ENCODE measurements around the gene SPG11.

DNA sequence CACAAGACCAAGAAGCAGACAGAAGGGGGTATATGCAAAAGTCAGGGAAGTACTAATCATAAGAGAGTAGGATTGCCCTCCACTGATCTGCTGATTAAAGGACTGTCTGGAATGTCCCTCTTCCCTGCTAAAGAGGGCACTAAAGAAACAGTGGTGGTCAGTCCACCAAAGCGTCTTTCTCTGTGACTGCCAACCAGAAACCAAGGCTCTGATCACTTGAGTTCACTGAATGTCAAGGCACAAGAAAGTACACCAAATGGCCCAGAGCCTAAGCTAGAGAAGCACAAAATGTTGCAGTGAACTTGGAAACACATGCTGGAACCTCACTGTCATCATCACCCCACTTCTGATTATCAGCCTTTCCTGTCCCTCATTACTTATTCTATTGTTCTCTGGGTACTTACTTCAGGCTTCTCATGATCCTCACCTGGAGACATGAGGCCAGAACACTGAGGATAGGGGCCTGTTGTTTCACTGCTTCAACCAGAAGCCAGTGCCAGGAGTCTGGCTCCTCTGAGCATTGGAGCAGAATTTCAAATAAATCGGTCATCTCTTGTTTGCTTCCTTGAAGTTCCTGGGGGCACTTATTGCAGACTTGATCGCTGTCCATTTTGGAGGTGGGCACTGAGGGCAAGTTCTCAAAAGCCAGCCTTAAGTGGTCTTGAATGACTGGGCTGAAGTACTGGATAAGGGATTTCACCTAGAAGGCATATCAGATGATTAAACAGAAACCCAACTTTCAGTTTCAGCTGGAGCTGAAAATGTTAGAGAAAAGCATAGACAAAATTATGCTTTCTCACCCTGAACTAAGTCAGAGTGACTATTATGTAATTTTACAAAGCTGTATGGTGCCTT is 67.6 kb downstream of the SPG11 start:
- TF ChIP-seq EP300 (IDR thresholded peaks at IDR 0.05) = no peak
- TF ChIP-seq POLR2A (IDR thresholded peaks at IDR 0.05) = no peak
- no peak for TF ChIP-seq CTCF (IDR thresholded peaks at IDR 0.05)
- TF ChIP-seq POLR2AphosphoS5 (IDR thresholded peaks at IDR 0.05) = no peak

Measured in suprapubic skin (tissue), 4 donors.